Uterus (tissue), 4 donors: ENCODE data around the gene KLF3. TPM values are rescaled to one million over a fixed set of nuclear protein-coding genes. Genes with fewer than 3 reads are reported as not detected.

Source experiments
- DNase-seq, 2 donors: peaks; one replicate each; pipeline ENCODE4 v3.0.0-alpha.2; 2019 to 2020
- H3K27ac ChIP-seq, 2 donors: fragments of 200-600 bp; sonication (generic); 1 replicate in 1 of 2; 2 replicates in 1 of 2; pipeline ENCODE4 v1.5.1; 2016 to 2018
- H3K27me3 ChIP-seq, 2 donors: fragments of 200-600 bp; sonication (generic); one replicate each; pipeline ENCODE4 v1.5.1; 2018 to 2019; ENCODE audit warnings: control low read depth in 1 of 2
- H3K36me3 ChIP-seq, 2 donors: fragments of 200-600 bp; sonication (generic); one replicate each; pipeline ENCODE4 v1.5.1; 2019; ENCODE audit warnings: control low read depth in 1 of 2
- H3K4me1 ChIP-seq, 2 donors: fragments of 200-600 bp; sonication (generic); one replicate each; pipeline ENCODE4 v1.5.1; 2018 to 2019; ENCODE audit warnings: control low read depth in 1 of 2
- H3K4me3 ChIP-seq, 2 donors: fragments of 200-600 bp; sonication (generic); 1 replicate in 1 of 2; 2 replicates in 1 of 2; pipeline ENCODE4 v1.5.1; 2018 to 2019; ENCODE audit warnings: mild to moderate bottlenecking in 1 of 2
- H3K9me3 ChIP-seq, 2 donors: fragments of 200-600 bp; sonication (generic); one replicate each; pipeline ENCODE4 v1.5.1; 2019; ENCODE audit warnings: control low read depth in 1 of 2
- CTCF ChIP-seq, 4 experiments: fragments of 200-600 bp in 2 of 4; fragments of 450-650 bp in 2 of 4; sonication (generic) in 2 of 4; IDR thresholded peaks; one replicate each; pipeline ENCODE4 v1.5.1; 2016 to 2019; ENCODE audit warnings: antibody characterized with exemption in 4 of 4, mild to moderate bottlenecking in 2 of 4, moderate library complexity in 1 of 4
- POLR2A ChIP-seq, 2 donors: fragments of 450-650 bp; IDR thresholded peaks; one replicate each; pipeline ENCODE4 v1.6.1; 2016; ENCODE audit warnings: antibody characterized with exemption in 2 of 2, mild to moderate bottlenecking in 1 of 2, moderate library complexity in 1 of 2
- intact Hi-C: fragments of 100-400 bp; cut with DNase I; formaldehyde crosslinking; loops from one replicate; pipeline ENCODE4 v1.15.1; 2023; ENCODE audit warnings: low total_unique reads
- total RNA-seq, 4 donors: library from RNA; depleted of rRNA in 3 of 4; stranded (reverse); fragments of >200 nt in 3 of 4; gene quantifications; one replicate each; pipeline versions ENCODE4 v1.1.0 to v1.2.4, GENCODE V29; 2014 to 2023
- donor health status: DM: yes; HTN: yes; CAD: no.

Gene KLF3
- total RNA-seq: 10 to 100 TPM; 13.8 to 69.0 (median 41.2) TPM

- Histone ChIP-seq H3K9me3 (no peaks in the 10 kb centered on the region), H3K27ac (peak within 1 kb of the TSS; percentile 93 to 99), H3K27me3 (no peaks in the 10 kb centered on the region), H3K4me1 (peaks cover 0 to 9% of the 10 kb centered on the region in 2 donors), H3K36me3 (no peaks in the 10 kb centered on the region), H3K4me3 (peak within 1 kb of the TSS; percentile 89 to 95)
- TF ChIP-seq POLR2A (IDR thresholded peaks at IDR 0.05) (peak; percentile 50 to 89), CTCF (IDR thresholded peaks at IDR 0.05) (no peak)
- intact Hi-C loops: no loop called here
- peak; percentile 93 to 94 for DNase-seq
Observed at GRCh38 chr4:38663801-38664705, at the start of gene KLF3. KLF3 (plus strand) TSS chr4:38664199; CDS start chr4:38680626, 16,427 bp downstream.

- Histone ChIP-seq H3K27ac (no peak overlapping the region), H3K4me1 (no peaks in the 10 kb centered on the region), H3K36me3 (no peaks in the 10 kb centered on the region), H3K4me3 (no peak overlapping the region), H3K27me3 (no peaks in the 10 kb centered on the region), H3K9me3 (no peaks in the 10 kb centered on the region)
- DNase-seq: no peak
- TF ChIP-seq CTCF (IDR thresholded peaks at IDR 0.05) (no peak), POLR2A (IDR thresholded peaks at IDR 0.05) (no peak)
- intact Hi-C loops: no loop called here
Observed at GRCh38 chr4:38614231-38614630, 49.8 kb upstream of the KLF3 start.

DNA sequence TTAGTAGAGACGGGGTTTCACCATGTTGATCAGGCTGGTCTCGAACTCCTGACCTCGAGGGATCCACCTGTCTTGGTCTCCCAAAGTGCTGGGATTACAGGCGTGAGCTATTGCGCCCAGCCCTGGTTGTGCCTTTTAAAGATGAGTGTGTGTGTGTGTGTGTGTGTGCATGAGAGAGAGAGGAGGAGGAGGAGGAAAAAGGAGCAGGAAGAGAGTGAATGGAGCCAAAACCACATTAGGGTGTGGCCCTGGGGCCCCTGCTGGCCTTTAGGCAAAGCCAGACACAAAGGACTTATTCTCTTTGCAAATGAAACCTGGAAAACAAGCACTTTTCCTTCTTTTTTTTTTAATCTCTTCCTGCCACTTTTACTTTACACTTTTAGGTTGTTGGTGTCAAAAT is 48.2 kb upstream of the KLF3 start:
- H3K4me1 ChIP-seq: no peaks in the 10 kb centered on the region
- H3K27ac ChIP-seq: no peak overlapping the region
- intact Hi-C loops: no loop called here
- no peak for DNase-seq
- H3K27me3 ChIP-seq: no peaks in the 10 kb centered on the region
- no peaks in the 10 kb centered on the region for H3K36me3 ChIP-seq
- no peak overlapping the region for H3K4me3 ChIP-seq
- TF ChIP-seq CTCF (IDR thresholded peaks at IDR 0.05) (no peak), POLR2A (IDR thresholded peaks at IDR 0.05) (no peak)
- no peaks in the 10 kb centered on the region for H3K9me3 ChIP-seq

DNA sequence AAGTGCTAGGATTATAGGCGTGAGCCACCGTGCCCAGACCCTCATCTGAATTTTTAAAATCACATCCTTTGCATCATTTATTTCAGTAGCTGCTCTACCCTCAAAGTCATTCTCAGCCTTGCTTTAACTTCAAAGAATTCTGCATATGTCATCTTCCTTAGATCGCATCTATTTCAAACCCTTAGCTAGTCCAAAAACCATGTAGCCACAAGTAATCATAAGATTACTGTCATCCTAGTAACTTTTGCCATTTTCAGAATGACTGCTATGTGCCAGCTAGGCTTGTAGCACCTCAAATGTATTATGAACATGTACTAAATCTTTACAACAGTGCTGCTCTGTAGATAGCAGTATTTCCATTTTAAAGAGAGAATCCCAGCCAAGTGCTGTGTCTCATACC is 45.5 kb upstream of the KLF3 start:
- no peaks in the 10 kb centered on the region for H3K9me3 ChIP-seq
- no peak for DNase-seq
- intact Hi-C loops: no loop called here
- no peaks in the 10 kb centered on the region for H3K27me3 ChIP-seq
- no peak overlapping the region for H3K4me3 ChIP-seq
- no peak overlapping the region for H3K27ac ChIP-seq
- TF ChIP-seq CTCF (IDR thresholded peaks at IDR 0.05) (no peak), POLR2A (IDR thresholded peaks at IDR 0.05) (no peak)
- H3K36me3 ChIP-seq: no peaks in the 10 kb centered on the region
- no peaks in the 10 kb centered on the region for H3K4me1 ChIP-seq

DNA sequence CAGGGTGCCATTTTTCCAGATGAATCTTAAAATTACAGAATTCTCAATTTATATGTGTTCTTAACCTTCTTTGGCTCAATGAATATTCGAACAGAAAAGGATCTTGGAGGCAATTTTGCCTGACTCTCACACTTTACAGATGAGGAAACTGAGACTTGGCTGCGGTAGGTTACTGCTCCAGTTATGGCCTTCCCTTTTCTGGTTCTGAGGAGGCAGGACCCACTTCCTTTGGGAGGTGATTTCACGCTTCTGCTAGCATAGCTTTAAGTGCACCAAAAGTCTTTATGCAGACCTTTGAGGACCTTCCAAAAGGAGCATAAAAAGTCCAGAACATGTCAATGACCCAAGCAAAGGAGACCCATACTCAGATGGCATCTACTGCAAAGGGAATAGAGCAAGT is 44.7 kb upstream of the KLF3 start:
- intact Hi-C loops: no loop called here
- Histone ChIP-seq H3K27ac (no peak overlapping the region), H3K36me3 (no peaks in the 10 kb centered on the region), H3K9me3 (no peaks in the 10 kb centered on the region), H3K4me3 (no peak overlapping the region), H3K27me3 (no peaks in the 10 kb centered on the region), H3K4me1 (no peaks in the 10 kb centered on the region)
- TF ChIP-seq POLR2A (IDR thresholded peaks at IDR 0.05): no peak
- no peak for TF ChIP-seq CTCF (IDR thresholded peaks at IDR 0.05)
- DNase-seq: no peak
